ENCODE measurements around the gene GOLGB1.
"Not testable (repeated sequence)": the region's sequence is repeated elsewhere in the genome, so short reads cannot be mapped to it uniquely, and the experiment has no call there.

GOLGB1 gene

GRCh38 chr3:121747976-121748375 lies 1.6 kb downstream of the GOLGB1 start:
- no peak for FAIRE-seq

- FAIRE-seq, result not testable (repeated sequence)
Measured at GRCh38 chr3:121743106-121743505, 6.4 kb downstream of the GOLGB1 start.

- FAIRE-seq, result peak; percentile 10
Measured at GRCh38 chr3:121740896-121741295, 8.6 kb downstream of the GOLGB1 start.

GRCh38 chr3:121739902-121740301 lies 9.6 kb downstream of the GOLGB1 start:
- FAIRE-seq, result no peak

GRCh38 chr3:121737644-121738043 lies 11.9 kb downstream of the GOLGB1 start:
- no peak for FAIRE-seq

- FAIRE-seq, result no peak
Measured at GRCh38 chr3:121736112-121736511, 13.4 kb downstream of the GOLGB1 start.

GRCh38 chr3:121735047-121735696 lies 14.4 kb downstream of the GOLGB1 start:
- FAIRE-seq, result no peak

GRCh38 chr3:121730940-121731687 lies 18.4 kb downstream of the GOLGB1 start:
- no peak for FAIRE-seq

GRCh38 chr3:121724130-121724529 lies 25.4 kb downstream of the GOLGB1 start:
- no peak for FAIRE-seq

GRCh38 chr3:121723485-121723884 lies 26.1 kb downstream of the GOLGB1 start:
- FAIRE-seq, result no peak

GRCh38 chr3:121722411-121722810 lies 27.1 kb downstream of the GOLGB1 start:
- no peak for FAIRE-seq

GRCh38 chr3:121720163-121720562 lies 29.4 kb downstream of the GOLGB1 start:
- no peak for FAIRE-seq

- no peak for FAIRE-seq
Measured at GRCh38 chr3:121719423-121719822, 30.1 kb downstream of the GOLGB1 start.

- FAIRE-seq, result no peak
Measured at GRCh38 chr3:121718205-121718846, 31.2 kb downstream of the GOLGB1 start.

- no peak for FAIRE-seq
Measured at GRCh38 chr3:121710347-121710746, 39.2 kb downstream of the GOLGB1 start.

GRCh38 chr3:121707531-121708273 lies 41.8 kb downstream of the GOLGB1 start:
- peak; percentile 33 for FAIRE-seq

GRCh38 chr3:121705541-121705940 lies 44.0 kb downstream of the GOLGB1 start:
- no peak for FAIRE-seq

- no peak for FAIRE-seq
Measured at GRCh38 chr3:121703973-121704372, 45.6 kb downstream of the GOLGB1 start.

- no peak for FAIRE-seq
Measured at GRCh38 chr3:121698901-121699300, 50.6 kb downstream of the GOLGB1 start.

- no peak for FAIRE-seq
Measured at GRCh38 chr3:121698476-121698875, 51.1 kb downstream of the GOLGB1 start.

GRCh38 chr3:121696186-121696585 lies 53.4 kb downstream of the GOLGB1 start:
- FAIRE-seq, result no peak

- FAIRE-seq, result no peak
Measured at GRCh38 chr3:121692010-121692699, 57.4 kb downstream of the GOLGB1 start.

Measured in colon (tissue), 2 donors.